Naive B cell (primary cell): ENCODE data around the gene PSME3IP1. TPM values are rescaled to one million over a fixed set of nuclear protein-coding genes. Genes with fewer than 3 reads are reported as not detected.
"Not testable (repeated sequence)": the region's sequence is repeated elsewhere in the genome, so short reads cannot be mapped to it uniquely, and the experiment has no call there.

Experiments
- ATAC-seq, 2 donors: fragments of 150-1000 bp; cut with Tn5 transposase; 2 replicates each; pipeline ENCODE4 v1.10.0; 2021; ENCODE audit warnings: low read depth in 2 of 2, mild to moderate bottlenecking in 2 of 2, moderate library complexity in 2 of 2
- DNase-seq: peaks from one replicate; pipeline ENCODE4 v3.0.0; 2022
- H3K27ac Mint-ChIP-seq, 6 donors: one replicate each; pipeline ENCODE4 v1.8.0; 2020 to 2022; ENCODE audit warnings: mild to moderate bottlenecking in 6 of 6, mixed read lengths in 6 of 6, moderate library complexity in 5 of 6, inconsistent platforms in 2 of 6
- H3K27me3 Mint-ChIP-seq, 3 donors: one replicate each; pipeline ENCODE4 v1.8.0; 2021 to 2022; ENCODE audit warnings: mixed read lengths in 3 of 3, mild to moderate bottlenecking in 1 of 3
- H3K36me3 Mint-ChIP-seq, 2 donors: one replicate each; pipeline ENCODE4 v1.8.0; 2020 to 2022; ENCODE audit warnings: mixed read lengths in 2 of 2, inconsistent platforms in 1 of 2, mild to moderate bottlenecking in 1 of 2
- H3K4me1 Mint-ChIP-seq, 3 donors: one replicate each; pipeline ENCODE4 v1.8.0; 2020 to 2022; ENCODE audit warnings: mixed read lengths in 3 of 3, inconsistent platforms in 1 of 3, mild to moderate bottlenecking in 1 of 3, moderate library complexity in 1 of 3
- H3K4me3 Mint-ChIP-seq, 8 donors: one replicate each; pipeline ENCODE4 v1.8.0; 2020 to 2022; ENCODE audit warnings: mild to moderate bottlenecking in 8 of 8, mixed read lengths in 8 of 8, moderate library complexity in 8 of 8, inconsistent platforms in 2 of 8
- H3K9me3 Mint-ChIP-seq, 7 donors: one replicate each; pipeline ENCODE4 v1.8.0; 2020 to 2022; ENCODE audit warnings: mixed read lengths in 7 of 7, mild to moderate bottlenecking in 5 of 7, inconsistent platforms in 2 of 7, moderate library complexity in 1 of 7
- polyA plus RNA-seq, 6 donors: library from polyadenylated mRNA; unstranded; fragments of 300-500 nt; fragmentation: Illumina TruSeq; gene quantifications; one replicate each; pipeline ENCODE4 v1.2.3, GENCODE V29; 2021; ENCODE audit warnings: low read depth in 6 of 6

The PSME3IP1 gene
- polyA plus RNA-seq, 6 donors from 2014 or later: 85.1 to 109 (median 93.6) TPM

DNA sequence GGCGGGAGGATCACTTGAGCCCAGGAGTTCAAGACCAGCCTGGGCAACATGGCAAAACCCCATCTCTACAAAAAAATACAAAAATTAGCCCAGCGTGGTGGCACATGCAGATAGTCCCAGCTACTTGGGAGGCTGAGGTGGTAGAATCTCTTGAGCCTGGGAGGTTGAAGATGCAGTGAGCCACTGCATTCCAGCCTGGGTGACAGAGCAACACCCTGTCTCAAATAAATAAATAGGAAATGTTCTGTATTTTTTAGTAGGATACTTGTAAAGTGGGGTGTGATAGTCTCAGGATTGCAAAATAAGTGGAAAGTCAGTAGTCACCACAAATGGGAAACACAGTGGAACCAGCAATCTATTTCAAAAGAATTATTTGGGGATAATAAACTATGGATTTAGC is 4.3 kb upstream of the PSME3IP1 start:
- Mint-ChIP-seq H3K9me3 (no peaks in the 10 kb centered on the region), H3K4me1 (peaks cover 36 to 50% (median 48%) of the 10 kb centered on the region in 3 donors), H3K27ac (no peak overlapping the region), H3K36me3 (no peaks in the 10 kb centered on the region), H3K4me3 (no peak overlapping the region), H3K27me3 (no peaks in the 10 kb centered on the region)
- DNase-seq (no peak), ATAC-seq (no peak)

DNA sequence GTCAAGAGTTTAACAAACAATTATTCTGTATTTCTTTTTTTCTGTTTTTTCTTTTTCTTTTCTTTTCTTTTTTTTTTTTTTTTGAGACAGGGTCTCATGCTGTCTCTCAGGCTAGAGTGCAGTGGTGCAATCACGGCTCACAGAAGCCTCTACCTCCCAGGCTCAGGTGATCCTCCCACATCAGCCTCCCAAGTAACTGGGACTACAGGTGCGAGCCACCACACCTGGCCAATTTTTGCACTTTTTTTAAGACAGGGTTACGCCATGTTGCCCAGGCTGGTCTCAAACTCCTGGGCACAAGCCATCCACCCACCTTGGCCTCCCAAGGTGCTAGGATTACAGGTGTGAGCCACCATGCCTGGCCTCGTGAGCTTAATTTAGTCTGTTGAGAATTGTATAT is 3.7 kb upstream of the PSME3IP1 start:
- not testable (repeated sequence) for H3K9me3 Mint-ChIP-seq, DNase-seq, H3K36me3 Mint-ChIP-seq, H3K27ac Mint-ChIP-seq, H3K27me3 Mint-ChIP-seq, H3K4me3 Mint-ChIP-seq, ATAC-seq
- peaks cover 36 to 54% (median 53%) of the 10 kb centered on the region in 3 donors for H3K4me1 Mint-ChIP-seq

DNA sequence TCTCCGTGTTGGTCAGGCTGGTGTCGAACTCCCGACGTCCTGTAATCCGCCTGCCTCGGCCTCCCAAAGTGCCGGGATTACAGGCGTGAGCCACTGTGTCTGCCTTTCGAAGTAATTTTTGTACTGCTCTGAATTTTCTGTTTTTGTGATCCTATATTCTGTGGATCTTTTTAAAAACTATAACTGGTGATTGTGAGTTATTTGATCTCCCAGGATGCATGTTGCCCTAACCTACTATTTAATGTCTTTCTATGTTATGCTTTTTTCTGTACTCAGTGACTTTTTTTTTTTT is 2.8 kb upstream of the PSME3IP1 start:
- ATAC-seq (no peak), DNase-seq (no peak)
- Mint-ChIP-seq H3K4me3 (peak overlapping the region in 5 of 8 donors; percentile 32 to 70 (median 65)), H3K4me1 (peaks cover 42 to 61% (median 53%) of the 10 kb centered on the region in 3 donors), H3K27ac (peak overlapping the region in 1 of 6 donors; percentile 77), H3K9me3 (no peaks in the 10 kb centered on the region), H3K27me3 (no peaks in the 10 kb centered on the region), H3K36me3 (no peaks in the 10 kb centered on the region)

DNA sequence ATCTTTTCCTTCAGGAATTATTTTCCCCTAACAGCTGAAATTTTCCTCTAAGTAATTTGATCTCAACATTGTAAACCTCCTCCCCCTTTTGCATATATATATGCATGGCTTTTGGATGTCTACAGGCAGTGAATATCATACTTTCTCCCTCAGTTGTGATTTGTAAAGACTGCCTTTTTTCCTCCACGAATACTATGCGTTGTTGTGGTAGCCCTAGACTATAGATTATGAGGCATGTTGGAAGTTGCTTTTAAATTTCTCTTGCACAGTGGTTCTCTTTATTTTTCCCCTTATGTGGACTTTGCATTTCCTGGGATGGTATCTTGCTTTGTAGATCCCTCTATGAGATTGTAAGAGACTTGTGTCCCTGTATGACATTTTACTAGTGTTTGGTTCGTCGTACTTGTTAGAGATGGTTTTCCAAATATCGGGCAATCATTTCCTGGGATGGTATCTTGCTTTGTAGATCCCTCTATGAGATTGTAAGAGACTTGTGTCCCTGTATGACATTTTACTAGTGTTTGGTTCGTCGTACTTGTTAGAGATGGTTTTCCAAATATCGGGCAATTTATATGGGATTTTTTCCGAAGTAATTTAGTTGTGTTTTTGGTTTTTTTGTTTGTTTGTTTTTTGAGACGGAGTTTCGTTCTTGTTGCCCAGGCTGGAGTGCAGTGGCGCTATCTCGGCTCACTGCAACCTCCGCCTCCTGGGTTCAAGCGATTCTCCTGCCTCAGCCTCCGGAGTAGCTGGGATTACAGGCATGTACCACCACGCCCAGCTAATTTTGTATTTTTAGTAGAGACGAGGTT is 2.3 kb upstream of the PSME3IP1 start:
- ATAC-seq, DNase-seq, H3K27me3 Mint-ChIP-seq, H3K36me3 Mint-ChIP-seq, H3K9me3 Mint-ChIP-seq: not testable (repeated sequence)
- peaks cover 41 to 58% (median 51%) of the 10 kb centered on the region in 3 donors for H3K4me1 Mint-ChIP-seq
- peak overlapping the region in 6 of 8 donors; percentile 94 to 99 (median 97) for H3K4me3 Mint-ChIP-seq
- H3K27ac Mint-ChIP-seq: peak overlapping the region in 1 of 6 donors; percentile 98

DNA sequence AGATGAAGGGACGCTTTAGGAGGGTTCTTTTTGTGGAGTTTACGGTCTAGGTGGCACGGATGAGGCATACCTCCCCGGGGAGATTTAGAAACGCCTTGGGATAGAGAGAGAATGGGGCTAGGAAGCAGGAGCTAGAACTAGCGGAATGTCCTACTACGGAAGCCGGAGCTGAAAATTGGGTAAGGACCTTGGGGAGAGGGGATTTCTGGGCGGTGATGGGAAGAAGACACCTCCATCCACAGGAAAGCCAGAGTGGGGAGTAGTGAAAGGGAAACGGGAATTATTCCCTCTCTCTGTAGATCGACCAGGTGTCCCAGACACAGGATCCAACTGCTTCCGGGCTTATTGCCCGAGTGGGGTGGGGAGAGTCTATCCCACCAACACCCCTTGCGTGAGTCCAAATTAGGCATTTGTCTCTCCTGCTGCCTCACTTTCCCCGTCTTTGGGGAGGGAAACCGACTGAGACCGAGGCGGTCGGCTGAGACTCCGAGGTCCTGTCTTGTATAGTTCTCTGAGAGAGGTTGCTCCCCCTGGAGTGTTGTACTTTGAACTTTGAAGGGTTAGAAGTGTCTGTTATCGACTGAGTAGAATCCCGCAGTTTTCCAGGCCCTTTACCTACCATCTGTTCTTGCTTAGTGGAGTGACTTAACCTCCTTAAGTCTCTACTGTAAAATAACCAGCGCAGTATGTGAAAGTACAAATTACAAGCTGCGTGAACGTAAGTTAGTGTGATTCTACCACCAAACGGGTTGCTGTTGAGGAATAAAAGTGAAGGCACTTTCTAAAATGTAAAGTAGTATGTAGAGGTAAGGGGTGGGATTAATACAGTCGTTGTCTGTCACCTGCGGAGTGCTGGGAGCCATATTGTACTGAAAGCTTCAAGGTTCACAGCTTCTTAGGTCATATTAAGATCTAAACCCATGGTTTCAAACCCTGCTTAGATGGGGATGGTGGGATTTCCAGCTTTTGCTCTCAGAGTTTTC is 1.3 kb upstream of the PSME3IP1 start:
- H3K36me3 Mint-ChIP-seq: no peaks in the 10 kb centered on the region
- H3K4me1 Mint-ChIP-seq: peaks cover 43 to 57% (median 56%) of the 10 kb centered on the region in 3 donors
- H3K27ac Mint-ChIP-seq: peak overlapping the region; percentile 94 to 99 (median 98)
- no peaks in the 10 kb centered on the region for H3K27me3 Mint-ChIP-seq
- ATAC-seq (no peak), DNase-seq (peak; percentile 7)
- peak overlapping the region; percentile 94 to 100 (median 98) for H3K4me3 Mint-ChIP-seq
- H3K9me3 Mint-ChIP-seq: no peaks in the 10 kb centered on the region

DNA sequence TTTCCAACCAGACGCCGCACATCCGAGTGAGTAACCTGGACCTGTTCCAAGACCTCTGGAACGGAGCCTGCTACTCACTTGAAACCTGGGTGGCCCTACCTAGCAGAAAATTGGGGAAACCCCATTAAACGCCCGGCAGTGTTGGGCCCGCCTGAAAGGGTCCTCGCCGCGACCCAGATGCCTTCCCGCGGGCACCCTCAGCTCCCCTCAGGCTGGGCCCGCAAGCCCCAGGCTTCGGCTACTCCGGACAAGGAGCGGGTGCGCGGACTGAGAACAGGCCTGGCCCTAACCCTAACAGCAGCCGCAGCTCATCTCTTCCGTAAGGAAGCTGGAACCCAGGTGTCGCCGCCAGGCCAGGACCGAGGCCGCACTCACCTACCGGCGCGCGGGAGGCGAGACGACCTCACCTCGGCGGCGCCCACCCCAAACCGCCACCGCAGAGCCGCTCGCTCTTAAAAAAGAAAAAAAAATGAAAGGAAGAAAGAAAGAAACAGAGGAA is 344 bp downstream of the PSME3IP1 start:
- peak overlapping the region; percentile 94 to 99 (median 98) for H3K27ac Mint-ChIP-seq
- ATAC-seq: peak; percentile 31 to 32
- no peaks in the 10 kb centered on the region for H3K27me3 Mint-ChIP-seq
- H3K36me3 Mint-ChIP-seq: no peaks in the 10 kb centered on the region
- peaks cover 42 to 69% (median 51%) of the 10 kb centered on the region in 3 donors for H3K4me1 Mint-ChIP-seq
- peak overlapping the region; percentile 94 to 100 (median 98) for H3K4me3 Mint-ChIP-seq
- no peaks in the 10 kb centered on the region for H3K9me3 Mint-ChIP-seq
- no peak for DNase-seq

DNA sequence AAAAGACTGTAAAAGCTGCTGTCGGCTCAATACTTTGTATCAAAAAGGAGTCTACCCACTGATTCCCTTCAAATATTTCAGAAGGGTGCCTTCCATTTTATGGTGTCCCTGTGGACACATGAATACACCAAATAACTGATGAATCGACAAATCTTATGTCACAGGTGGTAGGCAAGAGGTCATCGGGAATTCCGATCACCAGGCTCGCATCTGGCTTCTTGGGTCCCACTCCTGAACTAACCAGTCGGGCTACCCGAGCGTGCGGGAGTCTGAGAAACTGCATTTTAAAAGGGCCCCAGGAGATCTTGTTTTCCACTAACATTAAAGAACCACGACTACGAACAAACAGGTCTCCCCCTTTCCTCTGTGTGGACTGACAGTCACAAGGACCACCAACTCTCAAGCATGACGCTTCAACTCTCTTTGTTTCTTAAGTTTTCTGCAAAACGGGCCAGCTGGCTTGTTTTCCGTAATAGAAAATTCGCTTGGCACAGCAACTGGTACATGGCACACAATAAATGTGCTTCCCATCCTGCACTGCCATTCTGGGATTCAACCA is 873 bp downstream of the PSME3IP1 start:
- Mint-ChIP-seq H3K4me3 (peak overlapping the region; percentile 94 to 100 (median 98)), H3K4me1 (peaks cover 40 to 70% (median 51%) of the 10 kb centered on the region in 3 donors), H3K27me3 (no peaks in the 10 kb centered on the region), H3K36me3 (no peaks in the 10 kb centered on the region), H3K9me3 (no peaks in the 10 kb centered on the region), H3K27ac (peak overlapping the region; percentile 18 to 98 (median 97))
- DNase-seq (peak; percentile 2), ATAC-seq (no peak)

DNA sequence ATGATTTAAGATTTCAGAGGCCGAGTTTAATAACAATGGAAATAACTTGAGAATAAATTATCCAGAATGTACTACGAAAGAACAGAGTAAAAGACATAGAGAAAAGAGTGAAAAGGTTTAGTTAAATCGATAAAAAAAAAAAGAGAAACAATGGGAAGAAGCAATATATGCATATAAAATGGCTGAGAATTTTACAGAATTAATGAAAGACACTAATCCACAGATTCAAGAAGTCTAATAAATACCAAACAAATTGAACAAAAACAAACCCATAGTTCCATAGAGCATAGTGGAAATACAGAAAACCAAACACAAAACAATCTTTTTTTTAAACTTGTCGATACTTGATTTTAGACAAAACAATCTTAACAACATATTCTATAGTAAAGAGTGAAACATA is 1.7 kb downstream of the PSME3IP1 start:
- peak overlapping the region in 5 of 6 donors; percentile 7 to 98 (median 53) for H3K27ac Mint-ChIP-seq
- ATAC-seq (no peak), DNase-seq (no peak)
- H3K36me3 Mint-ChIP-seq: no peaks in the 10 kb centered on the region
- no peaks in the 10 kb centered on the region for H3K9me3 Mint-ChIP-seq
- H3K27me3 Mint-ChIP-seq: no peaks in the 10 kb centered on the region
- peak overlapping the region; percentile 32 to 100 (median 97) for H3K4me3 Mint-ChIP-seq
- peaks cover 38 to 66% (median 51%) of the 10 kb centered on the region in 3 donors for H3K4me1 Mint-ChIP-seq

DNA sequence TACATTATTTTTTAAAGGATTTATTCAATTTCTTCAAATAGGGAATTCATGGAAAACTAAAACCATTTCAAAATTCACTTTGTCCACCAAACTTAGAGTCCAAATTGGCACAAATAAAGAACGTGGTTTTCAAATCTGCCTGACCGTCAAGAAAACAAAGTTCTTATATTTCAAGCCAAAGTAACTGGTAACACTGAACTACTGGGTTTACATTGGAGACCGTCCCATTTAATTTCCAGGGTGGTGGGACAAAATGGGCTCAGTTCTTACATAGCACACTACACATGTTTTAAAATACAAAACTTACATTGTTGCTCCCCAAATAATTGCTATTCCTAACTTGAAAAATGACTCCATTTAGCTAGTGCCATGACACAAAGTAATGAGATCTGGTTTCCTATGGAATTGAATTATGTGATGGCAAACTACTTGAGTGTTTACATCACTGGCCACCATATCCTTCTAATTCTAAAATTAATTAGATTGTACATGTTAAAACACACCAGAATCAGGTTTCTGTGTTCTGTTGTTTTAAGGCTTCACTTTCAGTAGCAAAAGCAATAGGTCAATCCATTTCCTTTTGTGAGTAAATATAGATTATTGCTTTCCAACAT is 6.5 kb downstream of the PSME3IP1 start:
- no peak overlapping the region for H3K27ac Mint-ChIP-seq
- no peaks in the 10 kb centered on the region for H3K36me3 Mint-ChIP-seq
- no peaks in the 10 kb centered on the region for H3K9me3 Mint-ChIP-seq
- H3K4me1 Mint-ChIP-seq: peaks cover 23 to 29% (median 24%) of the 10 kb centered on the region in 3 donors
- H3K4me3 Mint-ChIP-seq: no peak overlapping the region
- no peaks in the 10 kb centered on the region for H3K27me3 Mint-ChIP-seq
- ATAC-seq: no peak
- DNase-seq: no peak

DNA sequence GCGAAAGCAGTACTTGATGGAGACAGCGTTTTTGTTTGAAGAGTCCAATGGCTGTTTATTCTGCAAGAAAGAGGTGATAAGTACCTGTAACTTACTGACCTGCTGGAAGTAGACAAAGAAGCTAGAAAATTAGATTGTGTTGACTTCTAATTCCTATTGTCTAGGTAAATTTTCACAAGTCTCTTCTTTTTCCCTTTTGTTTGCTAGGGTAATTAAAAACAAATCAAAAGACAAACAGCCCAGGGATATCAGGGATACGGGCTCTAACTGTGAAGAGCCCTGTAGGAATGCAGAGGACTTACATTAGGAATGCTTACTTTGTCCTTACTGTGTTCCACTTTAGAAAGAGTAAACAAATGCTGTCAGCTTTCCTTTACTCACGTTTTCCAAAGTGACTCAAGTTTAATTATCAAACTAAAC is 7.0 kb downstream of the PSME3IP1 start:
- Mint-ChIP-seq H3K9me3 (no peaks in the 10 kb centered on the region), H3K27me3 (no peaks in the 10 kb centered on the region), H3K4me3 (no peak overlapping the region), H3K27ac (no peak overlapping the region), H3K4me1 (peaks cover 18 to 25% (median 20%) of the 10 kb centered on the region in 3 donors), H3K36me3 (peaks cover 0 to under 1% of the 10 kb centered on the region in 2 donors)
- ATAC-seq (no peak), DNase-seq (no peak)

DNA sequence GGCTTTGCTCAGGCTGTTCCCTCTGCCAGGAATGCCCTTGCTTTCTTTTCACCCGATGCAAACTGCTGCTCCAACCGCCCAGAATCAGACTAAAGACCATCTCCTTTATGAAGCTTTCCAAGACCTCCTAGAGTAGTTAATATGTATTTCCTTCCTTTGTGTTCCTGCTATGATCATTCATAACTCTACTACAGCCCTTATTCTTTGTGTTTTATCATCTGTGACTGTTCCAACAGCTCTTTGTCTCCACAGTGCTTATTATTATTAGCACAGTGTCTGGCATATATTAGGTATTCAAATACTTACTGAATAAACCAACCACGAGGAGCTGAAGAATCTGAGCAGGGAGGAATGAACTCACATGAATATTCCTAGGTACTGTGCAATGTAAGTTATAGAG is 7.6 kb downstream of the PSME3IP1 start:
- DNase-seq (no peak), ATAC-seq (no peak)
- Mint-ChIP-seq H3K27ac (peak overlapping the region in 1 of 6 donors; percentile 57), H3K4me3 (no peak overlapping the region), H3K4me1 (peaks cover 16 to 21% (median 17%) of the 10 kb centered on the region in 3 donors), H3K9me3 (no peaks in the 10 kb centered on the region), H3K36me3 (peaks cover 0 to 5% of the 10 kb centered on the region in 2 donors), H3K27me3 (no peaks in the 10 kb centered on the region)

DNA sequence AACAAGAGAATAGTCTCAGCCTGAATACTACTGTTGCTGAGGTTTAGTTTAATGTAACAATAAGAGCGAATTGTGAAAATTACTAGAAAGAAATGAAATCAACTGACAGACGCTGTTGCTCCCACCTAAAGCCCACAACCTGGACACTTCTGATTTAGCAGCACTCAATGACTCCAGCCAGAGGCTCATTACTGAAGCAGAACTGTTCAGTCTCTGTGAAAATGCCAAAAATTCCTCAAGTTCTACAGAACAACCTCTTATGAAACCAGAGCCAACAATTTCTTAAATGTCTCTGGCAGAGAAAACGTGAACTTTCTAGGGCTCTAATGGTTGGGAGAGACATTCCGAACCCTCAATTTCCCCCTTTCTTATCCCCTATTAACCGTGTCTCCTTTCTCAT is 9.9 kb downstream of the PSME3IP1 start:
- Mint-ChIP-seq H3K9me3 (no peaks in the 10 kb centered on the region), H3K36me3 (peaks cover 14 to 17% of the 10 kb centered on the region in 2 donors), H3K27ac (peak overlapping the region in 1 of 6 donors; percentile 9), H3K4me1 (peaks cover 5 to 16% (median 10%) of the 10 kb centered on the region in 3 donors), H3K27me3 (no peaks in the 10 kb centered on the region), H3K4me3 (no peak overlapping the region)
- no peak for ATAC-seq
- no peak for DNase-seq
